ENCODE results near the gene GNAO1.

GRCh38 chr16:56355786-56356275 lies 164.5 kb downstream of the GNAO1 start:
- TF ChIP-seq CTCF (IDR thresholded peaks at IDR 0.05) (no peak), POLR2A (IDR thresholded peaks at IDR 0.05) (no peak)
